Body of pancreas (tissue), 4 donors: ENCODE measurements around the gene NTSR1.

ENCODE experiments used
- POLR2A ChIP-seq, 3 donors: fragments of 450-650 bp; IDR thresholded peaks; one replicate each; pipeline ENCODE4 v1.6.1; 2016; ENCODE audit warnings: antibody characterized with exemption in 3 of 3, mild to moderate bottlenecking in 2 of 3
- TF ChIP-seq, protein P1 (sequence below), 7 experiments: fragments of 450-650 bp in 4 of 7; fragments of 200-600 bp in 3 of 7; sonication (generic) in 3 of 7; IDR thresholded peaks; one replicate each; pipeline ENCODE4 v1.5.1; 2016 to 2019; ENCODE audit warnings: antibody characterized with exemption in 7 of 7

DNA sequence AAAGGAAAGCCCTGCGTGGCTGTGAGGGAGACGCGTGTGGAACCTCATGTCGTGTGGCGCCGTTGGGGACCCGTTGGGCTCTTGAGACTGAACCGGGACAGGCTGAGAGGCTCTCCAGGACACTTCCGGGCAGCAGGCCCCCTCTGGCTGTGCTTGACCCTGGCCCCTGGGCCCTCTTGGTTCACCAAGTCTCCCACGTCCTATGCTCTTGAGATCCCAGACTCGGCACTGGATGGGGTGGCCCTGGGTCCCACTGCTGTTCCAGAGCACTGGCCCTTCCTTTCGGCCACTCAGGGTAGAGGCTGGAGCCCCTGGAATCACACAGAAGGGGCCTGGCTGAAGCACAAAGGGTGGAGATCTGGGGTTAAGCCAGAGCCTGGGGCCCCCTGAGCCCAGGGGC lies 30.4 kb downstream of the NTSR1 start:
- TF ChIP-seq, protein P1, sequence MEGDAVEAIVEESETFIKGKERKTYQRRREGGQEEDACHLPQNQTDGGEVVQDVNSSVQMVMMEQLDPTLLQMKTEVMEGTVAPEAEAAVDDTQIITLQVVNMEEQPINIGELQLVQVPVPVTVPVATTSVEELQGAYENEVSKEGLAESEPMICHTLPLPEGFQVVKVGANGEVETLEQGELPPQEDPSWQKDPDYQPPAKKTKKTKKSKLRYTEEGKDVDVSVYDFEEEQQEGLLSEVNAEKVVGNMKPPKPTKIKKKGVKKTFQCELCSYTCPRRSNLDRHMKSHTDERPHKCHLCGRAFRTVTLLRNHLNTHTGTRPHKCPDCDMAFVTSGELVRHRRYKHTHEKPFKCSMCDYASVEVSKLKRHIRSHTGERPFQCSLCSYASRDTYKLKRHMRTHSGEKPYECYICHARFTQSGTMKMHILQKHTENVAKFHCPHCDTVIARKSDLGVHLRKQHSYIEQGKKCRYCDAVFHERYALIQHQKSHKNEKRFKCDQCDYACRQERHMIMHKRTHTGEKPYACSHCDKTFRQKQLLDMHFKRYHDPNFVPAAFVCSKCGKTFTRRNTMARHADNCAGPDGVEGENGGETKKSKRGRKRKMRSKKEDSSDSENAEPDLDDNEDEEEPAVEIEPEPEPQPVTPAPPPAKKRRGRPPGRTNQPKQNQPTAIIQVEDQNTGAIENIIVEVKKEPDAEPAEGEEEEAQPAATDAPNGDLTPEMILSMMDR (IDR thresholded peaks at IDR 0.05) = no peak
- TF ChIP-seq POLR2A (IDR thresholded peaks at IDR 0.05) = no peak
